Gastrocnemius medialis (tissue), 4 donors: Measurements from ENCODE around the gene MAGEB17.

Source experiments
- POLR2A ChIP-seq, 2 donors: fragments of 450-650 bp; IDR thresholded peaks; one replicate each; pipeline ENCODE4 v1.6.1; 2017; ENCODE audit warnings: antibody characterized with exemption in 2 of 2, mild to moderate bottlenecking in 2 of 2, moderate library complexity in 2 of 2
- TF ChIP-seq, protein P1 (sequence below), 5 experiments: fragments of 450-650 bp in 3 of 5; fragments of 200-600 bp in 2 of 5; sonication (generic) in 2 of 5; IDR thresholded peaks in 4 of 5; conservative IDR thresholded peaks in 1 of 5; 1 replicate in 4 of 5; 2 replicates in 1 of 5; pipeline ENCODE4 v1.5.1; 2016 to 2019; ENCODE audit warnings: antibody characterized with exemption in 5 of 5, mild to moderate bottlenecking in 3 of 5, moderate library complexity in 3 of 5

DNA sequence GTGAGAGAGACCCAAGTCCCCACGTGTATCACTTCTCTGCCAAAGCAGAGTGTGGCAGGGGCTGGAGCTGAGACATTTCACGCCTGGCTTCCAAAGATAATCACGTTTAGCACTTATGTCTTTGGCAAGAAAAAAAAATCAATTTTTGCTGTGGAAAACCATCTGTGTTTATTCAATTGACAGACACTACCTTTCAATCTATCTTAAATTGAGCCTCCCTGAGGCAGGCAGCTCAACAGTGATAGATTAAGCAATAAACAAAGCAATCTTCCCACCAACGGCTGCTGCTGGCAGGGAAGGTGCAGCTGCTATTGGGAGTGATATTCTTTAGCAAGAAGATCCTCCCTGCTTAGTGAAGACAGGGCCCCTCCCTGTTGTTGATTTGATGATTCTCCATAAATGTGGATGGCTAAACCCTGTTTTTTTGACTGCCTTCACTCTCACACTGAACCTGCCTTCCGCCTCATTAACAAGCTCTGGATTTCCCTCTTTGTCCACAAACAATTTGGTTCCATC lies 11.6 kb upstream of the MAGEB17 start:
- TF ChIP-seq, protein P1, sequence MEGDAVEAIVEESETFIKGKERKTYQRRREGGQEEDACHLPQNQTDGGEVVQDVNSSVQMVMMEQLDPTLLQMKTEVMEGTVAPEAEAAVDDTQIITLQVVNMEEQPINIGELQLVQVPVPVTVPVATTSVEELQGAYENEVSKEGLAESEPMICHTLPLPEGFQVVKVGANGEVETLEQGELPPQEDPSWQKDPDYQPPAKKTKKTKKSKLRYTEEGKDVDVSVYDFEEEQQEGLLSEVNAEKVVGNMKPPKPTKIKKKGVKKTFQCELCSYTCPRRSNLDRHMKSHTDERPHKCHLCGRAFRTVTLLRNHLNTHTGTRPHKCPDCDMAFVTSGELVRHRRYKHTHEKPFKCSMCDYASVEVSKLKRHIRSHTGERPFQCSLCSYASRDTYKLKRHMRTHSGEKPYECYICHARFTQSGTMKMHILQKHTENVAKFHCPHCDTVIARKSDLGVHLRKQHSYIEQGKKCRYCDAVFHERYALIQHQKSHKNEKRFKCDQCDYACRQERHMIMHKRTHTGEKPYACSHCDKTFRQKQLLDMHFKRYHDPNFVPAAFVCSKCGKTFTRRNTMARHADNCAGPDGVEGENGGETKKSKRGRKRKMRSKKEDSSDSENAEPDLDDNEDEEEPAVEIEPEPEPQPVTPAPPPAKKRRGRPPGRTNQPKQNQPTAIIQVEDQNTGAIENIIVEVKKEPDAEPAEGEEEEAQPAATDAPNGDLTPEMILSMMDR (IDR thresholded peaks at IDR 0.05 in 4 of 5, conservative IDR thresholded peaks at IDR 0.05 in 1 of 5) = no peak
- TF ChIP-seq POLR2A (IDR thresholded peaks at IDR 0.05) = no peak
